ENCODE results near the gene MCUR1. TPM values are rescaled to one million over a fixed set of nuclear protein-coding genes. Genes with fewer than 3 reads are reported as not detected.

The MCUR1 gene
- total RNA-seq, 2 experiments from 2014 or later, result 3.2 to 4.5 TPM

DNA sequence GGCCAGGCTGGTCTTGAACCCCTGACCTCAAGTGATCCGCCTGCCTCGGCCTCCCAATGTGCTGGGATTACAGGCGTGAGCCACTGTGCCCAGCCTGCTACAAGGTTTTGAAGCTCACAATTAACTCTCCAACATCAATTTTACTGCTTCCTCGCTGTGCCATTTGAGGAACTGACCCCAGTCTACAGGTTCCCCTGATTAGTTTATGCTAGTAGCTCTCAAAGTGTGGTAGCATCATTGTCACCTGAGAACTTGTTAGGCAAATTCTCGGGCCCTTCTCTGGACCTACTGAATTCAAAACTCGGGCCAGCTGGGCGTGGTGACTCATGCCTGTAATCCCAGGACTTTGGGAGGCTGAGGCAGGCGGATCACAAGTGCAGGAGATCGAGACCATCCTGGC, 49.4 kb downstream of the MCUR1 start:
- Mint-ChIP-seq H3K4me1 (ENCODE audit: low read depth) (peaks cover 49% of the 10 kb centered on the region), H3K27me3 (no peaks in the 10 kb centered on the region), H3K36me3 (ENCODE audit: low read depth) (no peaks in the 10 kb centered on the region), H3K27ac (no peak overlapping the region), H3K4me3 (no peak overlapping the region), H3K9me3 (no peaks in the 10 kb centered on the region)
- Histone ChIP-seq H3K36me3 (ENCODE audit: insufficient read depth, low read length) (no peaks in the 10 kb centered on the region), H3K4me1 (ENCODE audit: insufficient read depth, low read length) (peaks cover 32% of the 10 kb centered on the region), H3K4me3 (ENCODE audit: low read length) (no peak overlapping the region), H3K27ac (ENCODE audit: low read depth in 1 of 2, low read length in 2 of 2) (no peak overlapping the region), H3K9me3 (ENCODE audit: control insufficient read depth in 1 of 2, insufficient read depth in 1 of 2, low read length in 2 of 2) (peaks cover 0 to 9% of the 10 kb centered on the region in 2 experiments), H3K27me3 (ENCODE audit: control insufficient read depth in 1 of 2, insufficient read depth in 2 of 2, low read length in 2 of 2) (no peaks in the 10 kb centered on the region)
- no peak for ATAC-seq (ENCODE audit: poor library complexity)
- TF ChIP-seq, protein P1, sequence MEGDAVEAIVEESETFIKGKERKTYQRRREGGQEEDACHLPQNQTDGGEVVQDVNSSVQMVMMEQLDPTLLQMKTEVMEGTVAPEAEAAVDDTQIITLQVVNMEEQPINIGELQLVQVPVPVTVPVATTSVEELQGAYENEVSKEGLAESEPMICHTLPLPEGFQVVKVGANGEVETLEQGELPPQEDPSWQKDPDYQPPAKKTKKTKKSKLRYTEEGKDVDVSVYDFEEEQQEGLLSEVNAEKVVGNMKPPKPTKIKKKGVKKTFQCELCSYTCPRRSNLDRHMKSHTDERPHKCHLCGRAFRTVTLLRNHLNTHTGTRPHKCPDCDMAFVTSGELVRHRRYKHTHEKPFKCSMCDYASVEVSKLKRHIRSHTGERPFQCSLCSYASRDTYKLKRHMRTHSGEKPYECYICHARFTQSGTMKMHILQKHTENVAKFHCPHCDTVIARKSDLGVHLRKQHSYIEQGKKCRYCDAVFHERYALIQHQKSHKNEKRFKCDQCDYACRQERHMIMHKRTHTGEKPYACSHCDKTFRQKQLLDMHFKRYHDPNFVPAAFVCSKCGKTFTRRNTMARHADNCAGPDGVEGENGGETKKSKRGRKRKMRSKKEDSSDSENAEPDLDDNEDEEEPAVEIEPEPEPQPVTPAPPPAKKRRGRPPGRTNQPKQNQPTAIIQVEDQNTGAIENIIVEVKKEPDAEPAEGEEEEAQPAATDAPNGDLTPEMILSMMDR (IDR thresholded peaks at IDR 0.05), result no peak
- intact Hi-C loops (cut with DNase I, micrococcal nuclease), result loop anchor here (5.0 kb wide), 5 partner anchors 53 to 428 kb away; partner anchors contain the start of genes NOL7 (in 1 of the 2) and RANBP9 (in 1 of the 2)
- no peak for DNase-seq
- POLR2A ChIA-PET, result interaction anchor here (2.2 kb wide), 1 partner anchor 53 kb away, joined by 5 read pairs; the partner anchor contains the start of gene RANBP9
- CTCF ChIA-PET, result interaction anchor here (1.1 to 3.1 kb wide), 3 partner anchors 150 to 190 kb away, joined by 4 to 8 read pairs (median 7); partner anchors contain the start of genes NOL7 and SIRT5

DNA sequence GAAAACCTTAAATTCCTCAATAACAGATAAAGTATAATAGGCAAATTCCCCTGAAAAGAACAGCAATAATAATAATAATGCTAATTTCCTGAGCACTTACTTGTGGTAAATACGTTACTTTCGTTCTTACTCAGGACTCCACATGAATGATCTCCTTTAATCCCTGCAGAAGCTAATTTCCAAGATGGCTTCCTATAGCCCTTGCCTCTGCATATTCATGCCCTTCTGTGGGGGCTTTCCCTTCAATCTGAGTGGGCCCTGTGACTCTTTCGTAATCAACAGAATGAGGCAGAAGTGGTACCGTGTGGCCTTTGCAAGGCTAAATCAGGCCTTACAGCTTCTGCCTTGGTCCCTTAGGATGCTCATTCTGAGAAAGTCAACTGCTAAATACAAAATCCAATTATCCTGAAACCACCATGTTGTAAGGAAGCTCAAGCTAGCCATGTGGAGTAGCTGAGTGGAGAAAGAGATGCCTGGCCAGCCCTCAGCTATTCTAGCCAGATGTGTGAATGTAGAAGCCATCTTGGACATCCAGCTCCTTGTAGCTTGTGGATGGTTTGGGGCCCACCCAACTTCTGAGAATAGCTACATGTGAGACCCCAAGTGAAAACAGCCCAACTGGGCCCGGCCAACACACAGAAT, 50.5 kb downstream of the MCUR1 start:
- TF ChIP-seq, protein P1 (IDR thresholded peaks at IDR 0.05), result no peak
- Mint-ChIP-seq H3K4me3 (peak overlapping the region; percentile 25), H3K36me3 (ENCODE audit: low read depth) (no peaks in the 10 kb centered on the region), H3K27me3 (no peaks in the 10 kb centered on the region), H3K4me1 (ENCODE audit: low read depth) (peaks cover 49% of the 10 kb centered on the region), H3K27ac (no peak overlapping the region), H3K9me3 (no peaks in the 10 kb centered on the region)
- DNase-seq (peak in 3 of 14 experiments; percentile 15 to 26 (median 22)), ATAC-seq (ENCODE audit: poor library complexity) (no peak)
- no peak overlapping the region for H3K4me3 ChIP-seq (ENCODE audit: low read length)
- H3K9me3 ChIP-seq (ENCODE audit: control insufficient read depth in 1 of 2, insufficient read depth in 1 of 2, low read length in 2 of 2), result no peaks in the 10 kb centered on the region
- intact Hi-C loops (cut with DNase I, micrococcal nuclease), result loop anchor here in 1 of 2 experiments (5.0 kb wide), 1 partner anchor 52 kb away; the partner anchor contains the start of gene RANBP9
- no peak overlapping the region for H3K27ac ChIP-seq (ENCODE audit: low read depth in 1 of 2, low read length in 2 of 2)
- H3K4me1 ChIP-seq (ENCODE audit: insufficient read depth, low read length), result peaks cover 36% of the 10 kb centered on the region
- CTCF ChIA-PET, result interaction anchor here (1.4 to 3.1 kb wide), 4 partner anchors 18 to 189 kb away, joined by 3 to 8 read pairs (median 6); partner anchors contain the start of genes NOL7, RANBP9 and SIRT5
- no peaks in the 10 kb centered on the region for H3K27me3 ChIP-seq (ENCODE audit: control insufficient read depth in 1 of 2, insufficient read depth in 2 of 2, low read length in 2 of 2)
- POLR2A ChIA-PET, result interaction anchor here (0.8 to 2.2 kb wide), 4 partner anchors 11 to 148 kb away, joined by 3 to 5 read pairs (median 4); partner anchors contain the start of genes NOL7 and RANBP9
- H3K36me3 ChIP-seq (ENCODE audit: insufficient read depth, low read length), result no peaks in the 10 kb centered on the region

DNA sequence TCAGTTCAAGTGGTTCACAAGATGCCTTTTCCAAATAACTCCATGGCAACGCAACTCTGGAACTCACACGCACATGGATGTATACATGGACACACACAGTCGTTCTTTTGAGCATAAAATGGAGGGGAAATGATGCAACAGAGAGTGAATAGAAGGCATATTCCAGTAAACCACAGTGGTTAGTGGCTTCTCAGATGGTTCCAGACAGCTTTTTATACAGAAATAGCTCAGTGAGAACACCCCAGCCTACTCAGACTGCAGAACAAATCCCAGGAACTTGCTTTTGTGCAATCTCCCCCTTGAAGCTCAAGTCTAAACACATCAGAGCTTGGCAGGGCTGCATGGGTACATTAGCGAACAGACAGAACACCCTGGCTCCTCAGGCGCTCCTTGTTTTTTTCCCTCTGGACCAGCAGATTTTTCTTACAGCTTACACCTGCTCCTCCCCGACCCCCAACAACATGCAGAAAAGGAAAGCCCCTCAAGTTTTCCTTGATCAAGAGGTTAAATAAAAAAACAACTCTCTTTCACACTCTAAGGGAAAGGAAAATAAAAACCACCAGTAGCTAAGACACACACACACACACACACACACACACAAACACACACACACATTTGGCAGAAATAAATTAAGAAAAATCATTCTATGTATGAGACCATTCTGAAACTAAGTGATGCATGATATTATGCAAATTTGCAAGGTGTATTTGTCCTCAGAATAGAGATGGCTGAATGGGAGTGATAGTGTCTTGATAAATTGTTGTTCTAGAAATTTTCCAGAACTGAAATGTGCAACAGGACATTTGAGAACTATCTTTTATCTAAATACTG, 51.5 kb downstream of the MCUR1 start:
- Mint-ChIP-seq H3K27ac (peak overlapping the region; percentile 16), H3K4me1 (ENCODE audit: low read depth) (peaks cover 49% of the 10 kb centered on the region), H3K4me3 (peak overlapping the region; percentile 61), H3K27me3 (no peaks in the 10 kb centered on the region), H3K9me3 (no peaks in the 10 kb centered on the region), H3K36me3 (ENCODE audit: low read depth) (no peaks in the 10 kb centered on the region)
- intact Hi-C loops (cut with DNase I, micrococcal nuclease), result loop anchor here in 1 of 2 experiments (5.0 kb wide), 1 partner anchor 51 kb away; the partner anchor contains the start of gene RANBP9
- CTCF ChIA-PET, result interaction anchor here (0.9 to 3.1 kb wide), 6 partner anchors 17 to 188 kb away, joined by 3 to 8 read pairs (median 4); partner anchors contain the start of genes NOL7, RANBP9 and SIRT5
- no peaks in the 10 kb centered on the region for H3K36me3 ChIP-seq (ENCODE audit: insufficient read depth, low read length)
- no peaks in the 10 kb centered on the region for H3K9me3 ChIP-seq (ENCODE audit: control insufficient read depth in 1 of 2, insufficient read depth in 1 of 2, low read length in 2 of 2)
- ATAC-seq (ENCODE audit: poor library complexity) (peak; percentile 71), DNase-seq (peak in 4 of 14 experiments; percentile 14 to 61 (median 46))
- H3K4me3 ChIP-seq (ENCODE audit: low read length), result peak overlapping the region; percentile 10
- no peaks in the 10 kb centered on the region for H3K27me3 ChIP-seq (ENCODE audit: control insufficient read depth in 1 of 2, insufficient read depth in 2 of 2, low read length in 2 of 2)
- TF ChIP-seq, protein P1 (IDR thresholded peaks at IDR 0.05), result no peak
- peaks cover 37% of the 10 kb centered on the region for H3K4me1 ChIP-seq (ENCODE audit: insufficient read depth, low read length)
- POLR2A ChIA-PET, result interaction anchor here (0.7 to 2.2 kb wide), 5 partner anchors 51 to 188 kb away, joined by 3 to 7 read pairs (median 4); partner anchors contain the start of genes MCUR1, RANBP9 and SIRT5
- no peak overlapping the region for H3K27ac ChIP-seq (ENCODE audit: low read depth in 1 of 2, low read length in 2 of 2)

Data from CD4-positive, alpha-beta T cell (primary cell).